Measurements from ENCODE around the gene SORCS2.

SORCS2 gene

GRCh38 chr4:7722766-7723387 lies 530.5 kb downstream of the SORCS2 start:
- DNase-seq: no peak
- no peak for TF ChIP-seq GATA1 (IDR thresholded peaks at IDR 0.05; ENCODE audit: low read depth, low read length)
- TF ChIP-seq POLR2A (IDR thresholded peaks at IDR 0.05; ENCODE audit: low read length): no peak

DNA sequence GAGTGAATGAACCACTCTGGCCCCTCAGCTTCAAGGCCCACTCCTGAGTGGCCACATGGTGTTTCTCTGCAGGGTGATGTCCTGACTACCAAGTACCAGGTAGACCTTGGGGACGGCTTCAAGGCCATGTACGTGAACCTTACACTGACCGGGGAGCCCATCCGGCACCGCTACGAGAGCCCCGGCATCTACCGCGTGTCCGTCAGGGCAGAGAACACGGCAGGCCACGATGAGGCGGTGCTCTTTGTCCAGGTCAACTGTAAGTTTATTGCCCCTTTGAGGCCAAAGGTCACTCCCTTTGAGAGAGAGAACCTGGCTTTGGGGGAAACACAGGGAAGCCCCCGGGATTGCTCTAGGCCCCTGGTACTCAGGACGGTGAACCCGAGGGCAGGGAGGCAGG lies 531.3 kb downstream of the SORCS2 start:
- DNase-seq: no peak
- TF ChIP-seq GATA1 (IDR thresholded peaks at IDR 0.05; ENCODE audit: low read depth, low read length): no peak
- no peak for TF ChIP-seq POLR2A (IDR thresholded peaks at IDR 0.05; ENCODE audit: low read length)

- no peak for TF ChIP-seq POLR2A (IDR thresholded peaks at IDR 0.05; ENCODE audit: low read length)
- TF ChIP-seq GATA1 (IDR thresholded peaks at IDR 0.05; ENCODE audit: low read depth, low read length): no peak
- DNase-seq: no peak
These were observed 533.6 kb downstream of the SORCS2 start for GRCh38 chr4:7725951-7726350.

GRCh38 chr4:7726665-7727413 lies 534.5 kb downstream of the SORCS2 start:
- TF ChIP-seq GATA1 (IDR thresholded peaks at IDR 0.05; ENCODE audit: low read depth, low read length): no peak
- no peak for TF ChIP-seq POLR2A (IDR thresholded peaks at IDR 0.05; ENCODE audit: low read length)
- DNase-seq: no peak

DNA sequence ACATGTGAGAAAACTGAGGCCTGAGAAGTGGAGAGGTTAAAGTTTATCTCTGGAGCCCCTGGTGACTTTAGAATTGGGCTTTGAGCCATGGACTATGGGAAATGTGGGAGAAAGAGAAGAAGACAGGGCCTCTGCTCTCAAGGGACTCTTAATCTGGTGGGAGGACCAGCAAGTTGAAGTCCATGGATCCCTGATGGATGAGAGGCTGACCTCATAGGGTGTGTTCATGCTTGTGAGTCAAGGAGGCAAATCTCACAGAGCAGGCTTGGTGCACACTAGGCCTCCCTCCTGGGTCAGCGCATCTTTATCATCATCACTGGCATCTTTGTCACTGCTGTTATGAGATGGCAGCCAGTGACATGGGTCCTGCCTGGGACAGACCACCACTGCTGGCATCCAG lies 535.4 kb downstream of the SORCS2 start:
- DNase-seq: no peak
- no peak for TF ChIP-seq GATA1 (IDR thresholded peaks at IDR 0.05; ENCODE audit: low read depth, low read length)
- TF ChIP-seq POLR2A (IDR thresholded peaks at IDR 0.05; ENCODE audit: low read length): no peak

GRCh38 chr4:7731437-7731836 lies 539.1 kb downstream of the SORCS2 start:
- TF ChIP-seq POLR2A (IDR thresholded peaks at IDR 0.05; ENCODE audit: low read length): no peak
- DNase-seq: no peak

- no peak for DNase-seq
- no peak for TF ChIP-seq POLR2A (IDR thresholded peaks at IDR 0.05; ENCODE audit: low read length)
- TF ChIP-seq GATA1 (IDR thresholded peaks at IDR 0.05; ENCODE audit: low read depth, low read length): no peak
These were observed 539.9 kb downstream of the SORCS2 start for GRCh38 chr4:7732263-7732662.

GRCh38 chr4:7733201-7733600 lies 540.9 kb downstream of the SORCS2 start:
- no peak for TF ChIP-seq GATA1 (IDR thresholded peaks at IDR 0.05; ENCODE audit: low read depth, low read length)
- TF ChIP-seq POLR2A (IDR thresholded peaks at IDR 0.05; ENCODE audit: low read length): no peak
- no peak for DNase-seq

- TF ChIP-seq POLR2A (IDR thresholded peaks at IDR 0.05; ENCODE audit: low read length): no peak
- no peak for TF ChIP-seq GATA1 (IDR thresholded peaks at IDR 0.05; ENCODE audit: low read depth, low read length)
- DNase-seq: no peak
These were observed 541.7 kb downstream of the SORCS2 start for GRCh38 chr4:7733801-7734650.

DNA sequence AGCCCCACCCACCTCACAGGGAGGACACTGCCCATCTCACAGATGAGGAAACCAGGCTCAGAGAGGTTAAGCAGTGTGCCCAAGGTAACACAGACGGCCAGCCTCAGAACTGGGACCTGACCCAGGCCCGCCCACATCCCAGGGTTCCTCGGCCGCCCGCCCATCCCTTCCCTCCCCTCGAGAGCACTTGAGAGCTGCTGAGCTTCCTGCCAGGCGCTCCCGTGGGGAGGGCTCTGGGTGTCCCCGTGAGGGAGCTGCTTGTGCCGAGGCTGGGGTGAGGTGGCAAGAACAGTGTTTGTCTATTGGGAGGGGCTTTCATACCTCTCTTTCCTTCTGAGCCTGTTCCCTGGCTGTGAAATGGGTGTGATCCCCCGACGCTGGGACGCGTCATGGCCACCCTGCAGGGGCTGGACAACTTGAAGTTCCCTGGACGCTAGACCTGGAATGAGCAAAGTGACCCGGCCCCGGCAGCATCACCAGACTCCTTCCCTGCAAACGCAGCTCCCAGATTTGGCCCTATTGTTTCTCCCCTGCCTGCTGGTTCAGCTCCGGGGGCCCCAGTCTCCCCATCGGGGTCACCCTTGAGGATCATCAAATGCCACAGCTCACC lies 542.4 kb downstream of the SORCS2 start:
- TF ChIP-seq POLR2A (IDR thresholded peaks at IDR 0.05; ENCODE audit: low read length): no peak
- no peak for TF ChIP-seq GATA1 (IDR thresholded peaks at IDR 0.05; ENCODE audit: low read depth, low read length)
- no peak for DNase-seq

DNA sequence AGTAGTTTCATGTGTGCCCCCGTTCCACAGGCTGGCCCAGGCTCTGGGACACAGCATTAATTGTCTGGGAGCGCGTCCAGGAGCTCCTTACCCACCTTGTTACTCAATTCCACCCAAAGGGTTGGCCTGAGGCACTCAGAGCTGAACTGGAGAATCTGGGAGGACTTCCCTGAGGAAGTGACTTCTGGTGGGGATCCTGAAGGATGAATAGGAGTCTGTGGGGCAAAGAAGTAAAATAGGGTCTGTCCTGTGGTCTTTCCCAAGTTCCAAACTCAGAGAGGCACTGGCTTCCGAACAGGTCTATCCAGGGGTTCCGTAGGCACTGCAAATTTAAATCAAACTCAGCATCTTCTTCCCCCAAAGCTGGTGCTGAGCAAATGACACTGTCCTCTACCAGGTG lies 543.1 kb downstream of the SORCS2 start:
- no peak for DNase-seq
- TF ChIP-seq GATA1 (IDR thresholded peaks at IDR 0.05; ENCODE audit: low read depth, low read length) (no peak), POLR2A (IDR thresholded peaks at IDR 0.05; ENCODE audit: low read length) (no peak)

- DNase-seq: no peak
- no peak for TF ChIP-seq GATA1 (IDR thresholded peaks at IDR 0.05; ENCODE audit: low read depth, low read length)
- no peak for TF ChIP-seq POLR2A (IDR thresholded peaks at IDR 0.05; ENCODE audit: low read length)
These were observed 543.6 kb downstream of the SORCS2 start for GRCh38 chr4:7735961-7736360.

DNA sequence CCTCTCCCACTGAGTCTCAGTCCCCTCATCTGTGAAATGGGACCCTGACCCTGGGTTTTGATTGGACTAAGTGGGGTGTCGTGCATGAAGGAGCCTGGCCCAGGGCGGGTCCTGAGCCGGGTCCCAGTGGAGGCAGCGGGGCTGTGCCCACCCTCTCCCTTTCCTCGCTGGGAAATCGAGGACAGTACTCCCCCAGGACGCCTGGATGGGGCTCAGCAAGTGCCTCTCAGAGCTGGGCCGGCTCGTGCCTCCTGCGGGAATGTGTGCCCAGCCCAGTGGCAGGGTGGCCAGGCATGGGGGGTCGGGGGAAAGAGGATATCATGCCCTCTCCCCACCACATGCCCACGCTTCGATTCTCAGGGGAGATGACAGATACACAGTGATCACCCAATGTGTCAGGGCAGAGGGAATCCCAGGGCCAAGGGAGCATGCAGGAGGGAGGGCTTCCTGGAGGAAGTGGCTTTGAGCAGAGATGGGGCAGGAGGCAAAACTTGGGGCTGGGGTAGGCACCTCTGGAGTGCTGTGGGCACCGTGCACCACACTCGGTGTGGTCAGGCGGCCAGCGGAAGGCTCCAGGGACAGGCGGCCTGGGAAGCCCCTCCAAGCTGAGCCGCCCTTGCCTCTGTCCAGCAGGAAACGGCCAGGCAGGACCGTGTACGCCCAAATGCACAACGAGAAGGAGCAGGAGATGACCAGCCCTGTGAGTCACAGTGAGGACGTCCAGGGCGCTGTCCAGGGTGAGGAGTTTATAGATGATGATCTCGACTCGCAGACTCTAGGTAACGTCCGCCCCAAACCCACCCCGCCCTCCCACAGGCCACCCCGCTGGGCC lies 544.3 kb downstream of the SORCS2 start:
- DNase-seq: no peak
- TF ChIP-seq GATA1 (IDR thresholded peaks at IDR 0.05; ENCODE audit: low read depth, low read length) (no peak), POLR2A (IDR thresholded peaks at IDR 0.05; ENCODE audit: low read length) (no peak)
